ENCODE data around the gene TRIM62.

GRCh38 chr1:33173091-33173490, 8.8 kb downstream of the TRIM62 start:
- TF ChIP-seq POLR2AphosphoS5 (IDR thresholded peaks at IDR 0.05; ENCODE audit: low read depth) (no peak), ETS1 (IDR thresholded peaks at IDR 0.05) (no peak)
- TF ChIP-seq, protein P1, sequence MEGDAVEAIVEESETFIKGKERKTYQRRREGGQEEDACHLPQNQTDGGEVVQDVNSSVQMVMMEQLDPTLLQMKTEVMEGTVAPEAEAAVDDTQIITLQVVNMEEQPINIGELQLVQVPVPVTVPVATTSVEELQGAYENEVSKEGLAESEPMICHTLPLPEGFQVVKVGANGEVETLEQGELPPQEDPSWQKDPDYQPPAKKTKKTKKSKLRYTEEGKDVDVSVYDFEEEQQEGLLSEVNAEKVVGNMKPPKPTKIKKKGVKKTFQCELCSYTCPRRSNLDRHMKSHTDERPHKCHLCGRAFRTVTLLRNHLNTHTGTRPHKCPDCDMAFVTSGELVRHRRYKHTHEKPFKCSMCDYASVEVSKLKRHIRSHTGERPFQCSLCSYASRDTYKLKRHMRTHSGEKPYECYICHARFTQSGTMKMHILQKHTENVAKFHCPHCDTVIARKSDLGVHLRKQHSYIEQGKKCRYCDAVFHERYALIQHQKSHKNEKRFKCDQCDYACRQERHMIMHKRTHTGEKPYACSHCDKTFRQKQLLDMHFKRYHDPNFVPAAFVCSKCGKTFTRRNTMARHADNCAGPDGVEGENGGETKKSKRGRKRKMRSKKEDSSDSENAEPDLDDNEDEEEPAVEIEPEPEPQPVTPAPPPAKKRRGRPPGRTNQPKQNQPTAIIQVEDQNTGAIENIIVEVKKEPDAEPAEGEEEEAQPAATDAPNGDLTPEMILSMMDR (conservative IDR thresholded peaks at IDR 0.05; ENCODE audit: low read depth in 2 of 2), result no peak
- TF ChIP-seq, protein P2, sequence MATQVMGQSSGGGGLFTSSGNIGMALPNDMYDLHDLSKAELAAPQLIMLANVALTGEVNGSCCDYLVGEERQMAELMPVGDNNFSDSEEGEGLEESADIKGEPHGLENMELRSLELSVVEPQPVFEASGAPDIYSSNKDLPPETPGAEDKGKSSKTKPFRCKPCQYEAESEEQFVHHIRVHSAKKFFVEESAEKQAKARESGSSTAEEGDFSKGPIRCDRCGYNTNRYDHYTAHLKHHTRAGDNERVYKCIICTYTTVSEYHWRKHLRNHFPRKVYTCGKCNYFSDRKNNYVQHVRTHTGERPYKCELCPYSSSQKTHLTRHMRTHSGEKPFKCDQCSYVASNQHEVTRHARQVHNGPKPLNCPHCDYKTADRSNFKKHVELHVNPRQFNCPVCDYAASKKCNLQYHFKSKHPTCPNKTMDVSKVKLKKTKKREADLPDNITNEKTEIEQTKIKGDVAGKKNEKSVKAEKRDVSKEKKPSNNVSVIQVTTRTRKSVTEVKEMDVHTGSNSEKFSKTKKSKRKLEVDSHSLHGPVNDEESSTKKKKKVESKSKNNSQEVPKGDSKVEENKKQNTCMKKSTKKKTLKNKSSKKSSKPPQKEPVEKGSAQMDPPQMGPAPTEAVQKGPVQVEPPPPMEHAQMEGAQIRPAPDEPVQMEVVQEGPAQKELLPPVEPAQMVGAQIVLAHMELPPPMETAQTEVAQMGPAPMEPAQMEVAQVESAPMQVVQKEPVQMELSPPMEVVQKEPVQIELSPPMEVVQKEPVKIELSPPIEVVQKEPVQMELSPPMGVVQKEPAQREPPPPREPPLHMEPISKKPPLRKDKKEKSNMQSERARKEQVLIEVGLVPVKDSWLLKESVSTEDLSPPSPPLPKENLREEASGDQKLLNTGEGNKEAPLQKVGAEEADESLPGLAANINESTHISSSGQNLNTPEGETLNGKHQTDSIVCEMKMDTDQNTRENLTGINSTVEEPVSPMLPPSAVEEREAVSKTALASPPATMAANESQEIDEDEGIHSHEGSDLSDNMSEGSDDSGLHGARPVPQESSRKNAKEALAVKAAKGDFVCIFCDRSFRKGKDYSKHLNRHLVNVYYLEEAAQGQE (IDR thresholded peaks at IDR 0.05; ENCODE audit: unreplicated experiment), result no peak

Data from GM23338 (cell line).